HG03457 (cell line): Measurements from ENCODE around the gene CTIF.

Experiments used
- ATAC-seq: cut with Tn5 transposase; IDR thresholded peaks from one replicate; pipeline ENCODE4 v1.9.1; 2021; ENCODE audit warnings: moderate number of reproducible peaks; ENCODE audit not compliant: unreplicated experiment

Gene CTIF

GRCh38 chr18:48662011-48662661 is 123.3 kb downstream of the CTIF start:
- no peak for ATAC-seq

- ATAC-seq = no peak
Measured at GRCh38 chr18:48663096-48663930, 124.5 kb downstream of the CTIF start.

GRCh38 chr18:48663931-48664847 is 125.4 kb downstream of the CTIF start:
- no peak for ATAC-seq

- ATAC-seq = no peak
Measured at GRCh38 chr18:48665654-48666053, 126.8 kb downstream of the CTIF start.

- ATAC-seq = no peak
Measured at GRCh38 chr18:48666613-48667012, 127.8 kb downstream of the CTIF start.

- no peak for ATAC-seq
Measured at GRCh38 chr18:48667276-48668254, 128.7 kb downstream of the CTIF start.

GRCh38 chr18:48668466-48669179 is 129.8 kb downstream of the CTIF start:
- ATAC-seq = no peak

GRCh38 chr18:48669180-48669675 is 130.4 kb downstream of the CTIF start:
- no peak for ATAC-seq

- ATAC-seq = no peak
Measured at GRCh38 chr18:48669991-48670750, 131.3 kb downstream of the CTIF start.

- ATAC-seq = no peak
Measured at GRCh38 chr18:48670751-48671560, 132.1 kb downstream of the CTIF start.

GRCh38 chr18:48671561-48671945 is 132.7 kb downstream of the CTIF start:
- no peak for ATAC-seq

- ATAC-seq = no peak
Measured at GRCh38 chr18:48672671-48673340, 134.0 kb downstream of the CTIF start.

- ATAC-seq = no peak
Measured at GRCh38 chr18:48673456-48673852, 134.6 kb downstream of the CTIF start.

- no peak for ATAC-seq
Measured at GRCh38 chr18:48673853-48674721, 135.3 kb downstream of the CTIF start.

GRCh38 chr18:48674758-48675351 is 136.0 kb downstream of the CTIF start:
- ATAC-seq = no peak

- ATAC-seq = peak; percentile 67
Measured at GRCh38 chr18:48675352-48675761, 136.5 kb downstream of the CTIF start.
